Measurements from ENCODE around the gene OSBPL8. TPM values are rescaled to one million over a fixed set of nuclear protein-coding genes. Genes with fewer than 3 reads are reported as not detected.

The OSBPL8 gene
- total and polyA plus RNA-seq, 10 of the 15 experiments (the other 5 are each of a cell fraction or from before 2014, with no cell fraction given) = 10.4 to 58.0 (median 32.0) TPM

DNA sequence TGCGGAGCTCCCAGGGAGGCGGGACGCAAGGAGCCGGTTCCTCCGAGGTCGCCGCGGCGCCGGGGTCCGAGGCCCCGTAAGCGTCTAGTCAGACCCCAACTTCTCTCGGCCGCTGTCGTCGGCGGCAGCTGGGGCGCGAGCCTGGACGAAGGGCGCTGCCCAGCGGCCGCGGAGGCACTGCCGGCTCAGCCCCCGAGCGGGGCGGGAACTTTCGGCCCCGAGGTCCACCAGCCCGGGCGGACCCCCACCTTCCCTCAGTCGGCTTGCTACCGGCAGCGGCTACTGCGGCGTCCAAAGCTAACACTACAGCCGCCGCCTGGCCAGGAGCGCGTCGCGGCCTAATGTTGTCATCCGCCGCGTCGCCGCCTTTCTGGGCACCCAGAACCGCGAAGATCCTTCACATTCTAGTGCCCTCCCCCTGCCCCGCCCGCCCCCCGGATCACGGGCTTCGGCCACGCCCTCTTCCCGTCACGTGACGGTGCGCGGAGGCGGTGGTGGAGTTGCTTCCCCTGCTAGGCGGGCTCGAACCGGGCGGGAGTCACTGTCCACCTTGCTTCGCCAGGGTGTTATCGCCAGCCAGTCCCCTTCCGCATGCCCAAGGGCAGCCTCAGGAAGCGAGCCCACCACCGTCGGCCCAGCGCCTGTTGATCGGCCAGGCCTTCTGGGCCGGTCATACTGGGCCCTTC lies at the start of gene OSBPL8 (continued):
- TF ChIP-seq POU2F2 (IDR thresholded peaks at IDR 0.05; ENCODE audit: borderline replicate concordance, low read depth, low read length) = peak; percentile 56; the same call in 1 of the 3 replicates
- TF ChIP-seq STAT3 (IDR thresholded peaks at IDR 0.05; ENCODE audit: low read depth, low read length) = no peak
- 0 out of 4 replicates have a peak, but pooled peaks of 1 of the 2 experiments have one; percentile 25 for TF ChIP-seq EP300 (IDR thresholded peaks at IDR 0.05; ENCODE audit: borderline replicate concordance in 1 of 2, control insufficient read depth in 1 of 2, low read depth in 2 of 2, low read length in 2 of 2)
- TF ChIP-seq RB1 (IDR thresholded peaks at IDR 0.05; ENCODE audit: borderline replicate concordance) = peak; percentile 35; the same call in 1 of the 2 replicates
- TF ChIP-seq, protein P1, sequence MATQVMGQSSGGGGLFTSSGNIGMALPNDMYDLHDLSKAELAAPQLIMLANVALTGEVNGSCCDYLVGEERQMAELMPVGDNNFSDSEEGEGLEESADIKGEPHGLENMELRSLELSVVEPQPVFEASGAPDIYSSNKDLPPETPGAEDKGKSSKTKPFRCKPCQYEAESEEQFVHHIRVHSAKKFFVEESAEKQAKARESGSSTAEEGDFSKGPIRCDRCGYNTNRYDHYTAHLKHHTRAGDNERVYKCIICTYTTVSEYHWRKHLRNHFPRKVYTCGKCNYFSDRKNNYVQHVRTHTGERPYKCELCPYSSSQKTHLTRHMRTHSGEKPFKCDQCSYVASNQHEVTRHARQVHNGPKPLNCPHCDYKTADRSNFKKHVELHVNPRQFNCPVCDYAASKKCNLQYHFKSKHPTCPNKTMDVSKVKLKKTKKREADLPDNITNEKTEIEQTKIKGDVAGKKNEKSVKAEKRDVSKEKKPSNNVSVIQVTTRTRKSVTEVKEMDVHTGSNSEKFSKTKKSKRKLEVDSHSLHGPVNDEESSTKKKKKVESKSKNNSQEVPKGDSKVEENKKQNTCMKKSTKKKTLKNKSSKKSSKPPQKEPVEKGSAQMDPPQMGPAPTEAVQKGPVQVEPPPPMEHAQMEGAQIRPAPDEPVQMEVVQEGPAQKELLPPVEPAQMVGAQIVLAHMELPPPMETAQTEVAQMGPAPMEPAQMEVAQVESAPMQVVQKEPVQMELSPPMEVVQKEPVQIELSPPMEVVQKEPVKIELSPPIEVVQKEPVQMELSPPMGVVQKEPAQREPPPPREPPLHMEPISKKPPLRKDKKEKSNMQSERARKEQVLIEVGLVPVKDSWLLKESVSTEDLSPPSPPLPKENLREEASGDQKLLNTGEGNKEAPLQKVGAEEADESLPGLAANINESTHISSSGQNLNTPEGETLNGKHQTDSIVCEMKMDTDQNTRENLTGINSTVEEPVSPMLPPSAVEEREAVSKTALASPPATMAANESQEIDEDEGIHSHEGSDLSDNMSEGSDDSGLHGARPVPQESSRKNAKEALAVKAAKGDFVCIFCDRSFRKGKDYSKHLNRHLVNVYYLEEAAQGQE (IDR thresholded peaks at IDR 0.05; ENCODE audit: low read depth, low read length) = no peak
- TF ChIP-seq NFXL1 (IDR thresholded peaks at IDR 0.05; ENCODE audit: borderline replicate concordance) = no peak
- TF ChIP-seq, protein P2, sequence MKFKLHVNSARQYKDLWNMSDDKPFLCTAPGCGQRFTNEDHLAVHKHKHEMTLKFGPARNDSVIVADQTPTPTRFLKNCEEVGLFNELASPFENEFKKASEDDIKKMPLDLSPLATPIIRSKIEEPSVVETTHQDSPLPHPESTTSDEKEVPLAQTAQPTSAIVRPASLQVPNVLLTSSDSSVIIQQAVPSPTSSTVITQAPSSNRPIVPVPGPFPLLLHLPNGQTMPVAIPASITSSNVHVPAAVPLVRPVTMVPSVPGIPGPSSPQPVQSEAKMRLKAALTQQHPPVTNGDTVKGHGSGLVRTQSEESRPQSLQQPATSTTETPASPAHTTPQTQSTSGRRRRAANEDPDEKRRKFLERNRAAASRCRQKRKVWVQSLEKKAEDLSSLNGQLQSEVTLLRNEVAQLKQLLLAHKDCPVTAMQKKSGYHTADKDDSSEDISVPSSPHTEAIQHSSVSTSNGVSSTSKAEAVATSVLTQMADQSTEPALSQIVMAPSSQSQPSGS (IDR thresholded peaks at IDR 0.05; ENCODE audit: low read length) = no peak
- TF ChIP-seq ZZZ3 (IDR thresholded peaks at IDR 0.05; ENCODE audit: control insufficient read depth, insufficient read length, low read depth) = no peak
- peak; percentile 95 for TF ChIP-seq RAD51 (IDR thresholded peaks at IDR 0.05)
- TF ChIP-seq ZNF217 (IDR thresholded peaks at IDR 0.05) = peak; percentile 35; the same call in 1 of the 2 replicates
- TF ChIP-seq, protein P3, sequence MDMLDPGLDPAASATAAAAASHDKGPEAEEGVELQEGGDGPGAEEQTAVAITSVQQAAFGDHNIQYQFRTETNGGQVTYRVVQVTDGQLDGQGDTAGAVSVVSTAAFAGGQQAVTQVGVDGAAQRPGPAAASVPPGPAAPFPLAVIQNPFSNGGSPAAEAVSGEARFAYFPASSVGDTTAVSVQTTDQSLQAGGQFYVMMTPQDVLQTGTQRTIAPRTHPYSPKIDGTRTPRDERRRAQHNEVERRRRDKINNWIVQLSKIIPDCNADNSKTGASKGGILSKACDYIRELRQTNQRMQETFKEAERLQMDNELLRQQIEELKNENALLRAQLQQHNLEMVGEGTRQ (IDR thresholded peaks at IDR 0.05; ENCODE audit: borderline replicate concordance, low read depth, low read length) = peak; percentile 90
- no peak for TF ChIP-seq NFYB (IDR thresholded peaks at IDR 0.05; ENCODE audit: insufficient read depth, low read depth, low read length)
- TF ChIP-seq ASH2L (IDR thresholded peaks at IDR 0.05; ENCODE audit: borderline replicate concordance, low read depth) = peak; percentile 87; the same call in 1 of the 2 replicates
- no peak for TF ChIP-seq CHD1 (IDR thresholded peaks at IDR 0.05; ENCODE audit: low read depth, low read length)

Data from GM12878 (cell line).